GM12878 (cell line): ENCODE measurements around the gene CCDC8. TPM values are rescaled to one million over a fixed set of nuclear protein-coding genes. Genes with fewer than 3 reads are reported as not detected.

Experiments
- ATAC-seq: fragments of 200-7000 bp; cut with Tn5 transposase; 3 replicates; pipeline ENCODE4 v1.9.1; 2020; ENCODE audit warnings: mild to moderate bottlenecking, moderate library complexity
- BruUV-seq: library from RNA; stranded (reverse); fragments of 400-500 nt; replicated peaks from 2 replicates; lab custom pipeline; 2021; lab: Mats Ljungman, UMichigan
- CTCF ChIA-PET: fragments of 300-600 bp; sonication (Branson Sonifier 250); formaldehyde crosslinking; extraction: SDS; loops from one replicate; lab custom pipeline; 2021; ENCODE audit warnings: inconsistent platforms; lab: Yijun Ruan, JAX
- POLR2A ChIA-PET: fragments of 350-600 bp; formaldehyde crosslinking; extraction: SDS; loops from one replicate; lab custom pipeline; 2021; ENCODE audit warnings: inconsistent platforms; lab: Charles Lee
- RAD21 ChIA-PET: fragments of 300-600 bp; sonication (Branson Sonifier 250); formaldehyde crosslinking; loops from one replicate; lab custom pipeline; 2023; ENCODE audit warnings: antibody characterized with exemption; ENCODE audit not compliant: unreplicated experiment; lab: Charles Lee
- SMC1A ChIA-PET: fragments of 300-600 bp; sonication (Branson Sonifier 250); formaldehyde crosslinking; loops from one replicate; lab custom pipeline; 2023; ENCODE audit not compliant: unreplicated experiment, uncharacterized antibody; lab: Charles Lee
- DNase-seq: peaks from one replicate; pipeline ENCODE4 v3.0.0-alpha.2; 2011; ENCODE audit warnings: low read depth, low spot score
- FAIRE-seq: peaks from 3 replicates; lab custom pipeline; 2011; peaks lifted over from hg19 to GRCh38; lab: Jason Lieb, UNC
- H2AFZ ChIP-seq: 2 replicates; pipeline ENCODE4 v1.6.0; 2011; ENCODE audit warnings: low read depth, low read length, control low read depth; ENCODE audit not compliant: control insufficient read depth
- H3K27ac ChIP-seq: 2 replicates; pipeline ENCODE4 v1.5.1; 2011; ENCODE audit warnings: control low read depth; ENCODE audit not compliant: control insufficient read depth, insufficient read depth
- H3K27me3 ChIP-seq, 2 experiments: replicated peaks in 1 of 2; 2 replicates each; pipeline versions ENCODE4 v1.6.0 to v1.6.1; 2011; ENCODE audit warnings: low read length in 1 of 2; ENCODE audit not compliant: control insufficient read depth in 2 of 2, insufficient read depth in 2 of 2
- H3K36me3 ChIP-seq, 2 experiments: 2 replicates each; pipeline ENCODE4 v1.5.1; 2011; ENCODE audit warnings: low read length in 1 of 2; ENCODE audit not compliant: control insufficient read depth in 2 of 2, insufficient read depth in 2 of 2
- H3K4me1 ChIP-seq: 2 replicates; pipeline ENCODE4 v1.6.1; 2011; ENCODE audit warnings: mild to moderate bottlenecking, low read length, moderate library complexity, mixed read lengths; ENCODE audit not compliant: control insufficient read depth, insufficient read depth
- H3K4me2 ChIP-seq: 2 replicates; pipeline ENCODE4 v1.6.0; 2011; ENCODE audit warnings: control low read depth; ENCODE audit not compliant: control insufficient read depth, insufficient read depth
- H3K4me3 ChIP-seq: fragments of 200-600 bp; sonication (generic); 2 replicates; pipeline ENCODE4 v1.5.1; 2016
- H3K79me2 ChIP-seq: 2 replicates; pipeline ENCODE4 v1.6.0; 2011; ENCODE audit warnings: low read length; ENCODE audit not compliant: control insufficient read depth, insufficient read depth
- H3K9ac ChIP-seq: 2 replicates; pipeline ENCODE4 v1.8.0; 2011; ENCODE audit warnings: low read length, control low read depth, mixed read lengths; ENCODE audit not compliant: control insufficient read depth, insufficient read depth
- H3K9me3 ChIP-seq: replicated peaks from 3 replicates; pipeline ENCODE4 v1.5.1; 2011; ENCODE audit warnings: mild to moderate bottlenecking, low read length; ENCODE audit not compliant: control insufficient read depth, insufficient read depth
- H4K20me1 ChIP-seq: 2 replicates; pipeline ENCODE4 v1.6.0; 2011; ENCODE audit not compliant: control insufficient read depth, insufficient read depth
- NFYA ChIP-seq: IDR thresholded peaks from 2 replicates; pipeline ENCODE4 v1.6.1; 2011; ENCODE audit warnings: low read depth, mild to moderate bottlenecking, low read length, improper control_type of control experiment, borderline replicate concordance
- POLR2AphosphoS2 ChIP-seq: IDR thresholded peaks from 2 replicates; pipeline ENCODE4 v1.6.1; 2011; ENCODE audit warnings: low read depth, mild to moderate bottlenecking, low read length, improper control_type of control experiment, moderate library complexity
- STAT3 ChIP-seq: IDR thresholded peaks from 2 replicates; pipeline ENCODE4 v1.6.1; 2011; ENCODE audit warnings: low read depth, low read length, improper control_type of control experiment
- WGBS: methylation state at CpG from one replicate; pipeline ENCODE4 v1.1.6; 2016; ENCODE audit warnings: low lambda C conversion rate; ENCODE audit not compliant: insufficient replicate concordance, insufficient coverage; ENCODE audit errors: missing lambda C conversion rate; 5-methylcytosine and 5-hydroxymethylcytosine counted together
- in situ Hi-C: fragments of 300-500 bp; cut with MboI; formaldehyde crosslinking; loops from 9 replicates; pipeline ENCODE4 v1.14.3; 2018; ENCODE audit warnings: mixed read lengths
- intact Hi-C: fragments of 100-400 bp; cut with micrococcal nuclease; formaldehyde crosslinking; loops from one replicate; pipeline ENCODE4 v1.14.2; 2022; ENCODE audit not compliant: unreplicated experiment
- polyA plus RNA-seq, 11 experiments: library from polyadenylated mRNA; depleted of rRNA in 4 of 11; unstranded in 6 of 11; stranded (reverse) in 5 of 11; fragments of >200 nt; fragmentation: Nextera tagmentation in 4 of 11; fragmentation: Illumina TruSeq in 1 of 11; extraction: Ambion mirVana in 4 of 11; extraction: Trizol in 1 of 11; gene quantifications; 1 replicate in 1 of 11; 2 replicates in 10 of 11; pipeline versions ENCODE4 v1.2.1 to v1.2.3, GENCODE V29; 2011 to 2016; ENCODE audit warnings: inconsistent platforms in 2 of 11, missing spikeins in 2 of 11, low read depth in 1 of 11
- total RNA-seq, 4 experiments: library from RNA; depleted of rRNA in 3 of 4; stranded (reverse); fragments of >200 nt in 3 of 4; fragmentation: Illumina TruSeq in 1 of 4; extraction: Trizol in 1 of 4; gene quantifications; 2 replicates each; pipeline versions ENCODE4 v1.2.1 to v1.2.3, GENCODE V29; 2013 to 2021
- TF ChIP-seq, protein P1 (sequence below): fragments of 450-650 bp; IDR thresholded peaks from 2 replicates; pipeline ENCODE4 v1.6.1; 2017; ENCODE audit warnings: mild to moderate bottlenecking

The CCDC8 gene
- total and polyA plus RNA-seq, 10 of the 15 experiments (the other 5 are each of a cell fraction or from before 2014, with no cell fraction given): under 0.01 to 0.15 (median 0.05) TPM; not detected in 5

DNA sequence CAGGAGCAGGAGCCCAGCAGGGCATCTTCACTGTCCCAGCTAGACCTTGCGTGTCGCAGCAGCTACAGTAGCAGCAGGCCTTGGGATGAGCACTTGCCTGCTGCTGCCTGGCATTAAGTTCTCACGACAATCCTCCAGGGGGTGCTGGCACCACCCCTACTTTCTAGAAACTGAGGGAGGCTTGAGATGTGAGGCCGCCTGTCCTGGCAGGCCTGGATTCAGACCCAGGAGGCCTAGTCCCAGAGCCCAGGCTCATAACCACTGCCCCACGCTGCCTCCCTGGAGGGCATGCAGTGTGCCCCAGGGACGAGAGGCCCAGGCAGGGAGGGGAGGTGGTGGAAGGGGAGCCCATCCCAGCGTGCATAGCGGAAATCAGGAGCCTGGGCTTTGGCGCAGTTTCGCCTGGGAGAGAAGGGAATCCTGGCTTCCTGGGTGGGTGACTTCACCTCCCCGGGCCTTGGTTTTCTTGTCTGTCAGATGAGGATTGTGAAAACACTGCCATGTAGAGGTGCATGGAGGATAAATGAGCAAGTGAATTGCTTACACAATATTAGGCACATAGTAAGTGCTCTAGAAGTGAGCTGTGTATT, 40.4 kb downstream of the CCDC8 start:
- no TSS peak for BruUV-seq
- WGBS: 94% methylated on average over 11 of the region's 11 CpGs
- ChIA-PET POLR2A (no interaction called here), CTCF (no interaction called here), RAD21 (no interaction called here), SMC1A (no interaction called here)
- no peak overlapping the region for H3K4me3 ChIP-seq
- no peak overlapping the region for H3K27ac ChIP-seq
- H3K27me3 ChIP-seq: no peaks in the 10 kb centered on the region
- peaks cover 8% of the 10 kb centered on the region for H3K79me2 ChIP-seq
- H3K4me1 ChIP-seq: peaks cover 7% of the 10 kb centered on the region
- no peak overlapping the region for H3K9ac ChIP-seq
- ATAC-seq: no peak
- DNase-seq: no peak
- FAIRE-seq: no peak
- in situ Hi-C loops: no loop called here
- peaks cover 3% of the 10 kb centered on the region; the same call in 1 of the 2 replicates for H4K20me1 ChIP-seq
- H2AFZ ChIP-seq: no peak overlapping the region
- no peak overlapping the region for H3K4me2 ChIP-seq
- peaks cover 17 to 33% of the 10 kb centered on the region in 2 experiments; a peak in 3 of 4 replicates for H3K36me3 ChIP-seq
- intact Hi-C loops: no loop called here
- H3K9me3 ChIP-seq: no peaks in the 10 kb centered on the region
- TF ChIP-seq STAT3 (no peak), NFYA (no peak), POLR2AphosphoS2 (no peak)
- TF ChIP-seq, protein P1, sequence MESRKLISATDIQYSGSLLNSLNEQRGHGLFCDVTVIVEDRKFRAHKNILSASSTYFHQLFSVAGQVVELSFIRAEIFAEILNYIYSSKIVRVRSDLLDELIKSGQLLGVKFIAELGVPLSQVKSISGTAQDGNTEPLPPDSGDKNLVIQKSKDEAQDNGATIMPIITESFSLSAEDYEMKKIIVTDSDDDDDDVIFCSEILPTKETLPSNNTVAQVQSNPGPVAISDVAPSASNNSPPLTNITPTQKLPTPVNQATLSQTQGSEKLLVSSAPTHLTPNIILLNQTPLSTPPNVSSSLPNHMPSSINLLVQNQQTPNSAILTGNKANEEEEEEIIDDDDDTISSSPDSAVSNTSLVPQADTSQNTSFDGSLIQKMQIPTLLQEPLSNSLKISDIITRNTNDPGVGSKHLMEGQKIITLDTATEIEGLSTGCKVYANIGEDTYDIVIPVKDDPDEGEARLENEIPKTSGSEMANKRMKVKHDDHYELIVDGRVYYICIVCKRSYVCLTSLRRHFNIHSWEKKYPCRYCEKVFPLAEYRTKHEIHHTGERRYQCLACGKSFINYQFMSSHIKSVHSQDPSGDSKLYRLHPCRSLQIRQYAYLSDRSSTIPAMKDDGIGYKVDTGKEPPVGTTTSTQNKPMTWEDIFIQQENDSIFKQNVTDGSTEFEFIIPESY: no peak
- TF ChIP-seq, all 136 proteins: peak for 0
